Left ventricle myocardium inferior (tissue), 1 donor: ENCODE data around the gene NAV2. TPM values are rescaled to one million over a fixed set of nuclear protein-coding genes. Genes with fewer than 3 reads are reported as not detected.

Experiments
- DNase-seq: peaks from one replicate; pipeline ENCODE4 v3.0.0-alpha.2; 2020
- H3K27ac ChIP-seq: fragments of 200-600 bp; replicated peaks from 2 replicates; pipeline ENCODE4 v1.8.0; 2021
- H3K27me3 ChIP-seq: fragments of 200-600 bp; 2 replicates; pipeline ENCODE4 v1.8.0; 2021; ENCODE audit warnings: low read depth
- H3K36me3 ChIP-seq: fragments of 200-600 bp; 2 replicates; pipeline ENCODE4 v1.8.0; 2021
- H3K4me1 ChIP-seq: fragments of 200-600 bp; 2 replicates; pipeline ENCODE4 v1.8.0; 2021
- H3K4me3 ChIP-seq: fragments of 200-600 bp; 2 replicates; pipeline ENCODE4 v1.8.0; 2021; ENCODE audit warnings: mild to moderate bottlenecking, moderate library complexity
- H3K9me3 ChIP-seq: fragments of 200-600 bp; replicated peaks from 2 replicates; pipeline ENCODE4 v1.8.0; 2021
- CTCF ChIP-seq: fragments of 200-600 bp; IDR thresholded peaks from 2 replicates; pipeline ENCODE4 v1.8.0; 2021; ENCODE audit warnings: antibody characterized with exemption, mild to moderate bottlenecking, borderline replicate concordance
- intact Hi-C: fragments of 100-400 bp; cut with micrococcal nuclease; formaldehyde crosslinking; loops from one replicate; pipeline ENCODE4 v1.11.0; 2022
- total RNA-seq: library from RNA; stranded (reverse); fragmentation: NEBNext Ultra II Directional; extraction: Animal tissue kit (Norgen Biotek cat#: 25700); gene quantifications from one replicate; pipeline ENCODE4 v1.2.1, GENCODE V29; 2021
- donor health status: DM: no; HTN: yes; CAD: no; lungs with severe emphysema.

NAV2 gene
- total RNA-seq, 1 donor from 2014 or later = 14.3 TPM

- peak overlapping the region; percentile 97 for H3K27ac ChIP-seq
- H3K9me3 ChIP-seq = no peaks in the 10 kb centered on the region
- H3K36me3 ChIP-seq = no peaks in the 10 kb centered on the region
- H3K27me3 ChIP-seq = no peaks in the 10 kb centered on the region
- H3K4me1 ChIP-seq = peaks cover 79% of the 10 kb centered on the region
- peak overlapping the region; percentile 87 for H3K4me3 ChIP-seq
- no peak for DNase-seq
- TF ChIP-seq CTCF = no peak
- intact Hi-C loops = no loop called here
Observed at GRCh38 chr11:19714022-19714386, 1.4 kb downstream of the NAV2 start.

- H3K36me3 ChIP-seq = no peaks in the 10 kb centered on the region
- intact Hi-C loops = no loop called here
- peaks cover 85% of the 10 kb centered on the region for H3K4me1 ChIP-seq
- peak overlapping the region; percentile 97 for H3K27ac ChIP-seq
- peak; percentile 53 for DNase-seq
- H3K9me3 ChIP-seq = no peaks in the 10 kb centered on the region
- peak overlapping the region; percentile 87 for H3K4me3 ChIP-seq
- TF ChIP-seq CTCF = no peak
- no peaks in the 10 kb centered on the region for H3K27me3 ChIP-seq
Observed at GRCh38 chr11:19714387-19715363, 2.0 kb downstream of the NAV2 start.

- intact Hi-C loops = no loop called here
- Histone ChIP-seq H3K27ac (peak overlapping the region; percentile 97), H3K9me3 (no peaks in the 10 kb centered on the region), H3K36me3 (no peaks in the 10 kb centered on the region), H3K4me1 (peaks cover 91% of the 10 kb centered on the region), H3K27me3 (no peaks in the 10 kb centered on the region), H3K4me3 (peak overlapping the region; percentile 87)
- DNase-seq = no peak
- TF ChIP-seq CTCF = no peak
Observed at GRCh38 chr11:19715373-19715772, 2.7 kb downstream of the NAV2 start.

GRCh38 chr11:19718051-19718450 lies 5.4 kb downstream of the NAV2 start:
- Histone ChIP-seq H3K9me3 (no peaks in the 10 kb centered on the region), H3K4me3 (no peak overlapping the region), H3K36me3 (no peaks in the 10 kb centered on the region), H3K27ac (peak overlapping the region; percentile 62), H3K27me3 (no peaks in the 10 kb centered on the region), H3K4me1 (peaks cover 86% of the 10 kb centered on the region)
- intact Hi-C loops = no loop called here
- no peak for DNase-seq
- TF ChIP-seq CTCF = no peak

GRCh38 chr11:19718951-19719350 lies 6.3 kb downstream of the NAV2 start:
- Histone ChIP-seq H3K36me3 (no peaks in the 10 kb centered on the region), H3K9me3 (no peaks in the 10 kb centered on the region), H3K4me3 (no peak overlapping the region), H3K27ac (peak overlapping the region; percentile 62), H3K27me3 (no peaks in the 10 kb centered on the region), H3K4me1 (peaks cover 85% of the 10 kb centered on the region)
- intact Hi-C loops = no loop called here
- no peak for DNase-seq
- no peak for TF ChIP-seq CTCF
